22Rv1 (cell line): ENCODE measurements around the gene UNC50.

ENCODE experiments used
- H3K27ac ChIP-seq: fragments of 450-650 bp; 2 replicates; pipeline ENCODE4 v1.5.1; 2017
- CTCF ChIP-seq: fragments of 450-650 bp; IDR thresholded peaks from 2 replicates; pipeline ENCODE4 v1.5.1; 2017; ENCODE audit warnings: mild to moderate bottlenecking
- ZFX ChIP-seq: fragments of 450-650 bp; IDR thresholded peaks from 2 replicates; pipeline ENCODE4 v1.6.1; 2017; ENCODE audit warnings: antibody characterized with exemption, borderline replicate concordance

Gene UNC50

DNA sequence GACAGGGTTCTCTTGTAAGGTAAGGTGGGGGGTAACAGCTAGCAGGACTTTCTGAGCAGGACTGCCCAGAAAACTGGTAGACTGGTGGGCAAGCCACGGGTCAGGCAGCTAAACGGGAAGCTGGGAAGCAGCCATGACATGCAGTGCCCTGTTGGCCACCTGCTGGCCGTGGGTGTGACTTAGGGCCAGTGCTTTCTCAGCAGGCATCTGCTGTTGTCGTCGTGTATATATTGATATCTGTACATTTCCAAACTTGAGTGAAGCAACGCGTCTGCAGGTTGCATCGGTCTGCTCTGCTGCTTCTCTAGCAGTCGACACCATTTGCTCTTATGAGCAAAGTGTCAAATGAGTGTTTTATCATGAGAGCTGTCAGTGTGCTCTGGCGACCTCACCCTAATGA is 31.1 kb upstream of the UNC50 start:
- no peak overlapping the region for H3K27ac ChIP-seq
- peak; percentile 12; the same call in 1 of the 2 replicates for TF ChIP-seq CTCF
- no peak for TF ChIP-seq ZFX

- H3K27ac ChIP-seq, result no peak overlapping the region
- TF ChIP-seq ZFX (no peak), CTCF (no peak)
Observed at GRCh38 chr2:98578231-98578630, 30.2 kb upstream of the UNC50 start.

GRCh38 chr2:98579926-98580325 is 28.5 kb upstream of the UNC50 start:
- no peak for TF ChIP-seq CTCF
- TF ChIP-seq ZFX, result no peak
- no peak overlapping the region for H3K27ac ChIP-seq

DNA sequence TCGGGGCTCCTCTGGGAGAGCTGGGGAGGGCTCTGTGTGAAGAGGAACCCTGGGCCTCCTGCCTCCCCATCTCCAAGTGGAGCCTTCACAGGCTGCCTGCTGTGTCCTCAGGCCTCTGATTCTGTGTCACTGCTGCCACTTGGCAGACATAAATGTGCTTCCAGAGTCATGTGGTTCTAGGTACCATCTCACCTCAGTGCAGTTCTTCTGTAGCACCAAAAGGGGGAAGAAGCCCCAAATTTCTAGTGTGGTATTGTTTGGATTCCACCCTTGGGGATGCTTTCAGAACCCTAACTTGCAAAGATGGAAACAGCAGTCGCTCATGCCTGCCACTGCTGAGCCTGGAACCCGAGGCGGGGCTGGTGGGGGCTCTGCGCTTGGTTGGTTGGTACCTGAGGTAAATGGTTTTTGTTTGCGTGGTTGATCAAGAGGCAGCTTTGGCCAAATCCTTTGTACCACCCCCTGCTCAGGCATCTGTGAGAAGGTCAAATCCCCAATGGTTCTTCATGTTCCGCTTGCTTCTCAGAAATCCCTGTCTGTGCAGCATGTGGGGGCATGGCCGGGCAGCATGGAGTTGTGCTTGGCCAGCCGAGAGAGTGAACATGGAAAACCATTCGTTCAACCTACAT is 27.6 kb upstream of the UNC50 start:
- TF ChIP-seq CTCF (no peak), ZFX (no peak)
- no peak overlapping the region for H3K27ac ChIP-seq

GRCh38 chr2:98582523-98582922 is 25.9 kb upstream of the UNC50 start:
- TF ChIP-seq CTCF, result no peak
- no peak overlapping the region for H3K27ac ChIP-seq

GRCh38 chr2:98583276-98583675 is 25.1 kb upstream of the UNC50 start:
- TF ChIP-seq CTCF (no peak), ZFX (no peak)
- H3K27ac ChIP-seq, result no peak overlapping the region

GRCh38 chr2:98583816-98584618 is 24.4 kb upstream of the UNC50 start:
- no peak for TF ChIP-seq ZFX
- no peak for TF ChIP-seq CTCF
- H3K27ac ChIP-seq, result no peak overlapping the region
